T-helper 2 cell treated with Interferon-gamma antibody and Interleukin-4, amounts not matched to agents 100 ng/mL and 5 ng/mL, for 36 hours (primary cell): Measurements from ENCODE around the gene C10orf90. TPM values are rescaled to one million over a fixed set of nuclear protein-coding genes. Genes with fewer than 3 reads are reported as not detected.

ENCODE experiments used
- intact Hi-C: fragments of 100-400 bp; cut with micrococcal nuclease; formaldehyde crosslinking; loops from one replicate; pipeline ENCODE4 v1.15.1; 2023
- total RNA-seq: library from RNA; stranded (reverse); gene quantifications from 2 replicates; pipeline ENCODE4 v1.2.3, GENCODE V29; 2022

C10orf90 gene
- not detected in 2 replicates for total RNA-seq

- intact Hi-C loops: no loop called here
Observed at GRCh38 chr10:126670056-126670894, at the start of gene C10orf90. C10orf90 (minus strand) TSS chr10:126670693; CDS start chr10:126670480, 213 bp downstream.

DNA sequence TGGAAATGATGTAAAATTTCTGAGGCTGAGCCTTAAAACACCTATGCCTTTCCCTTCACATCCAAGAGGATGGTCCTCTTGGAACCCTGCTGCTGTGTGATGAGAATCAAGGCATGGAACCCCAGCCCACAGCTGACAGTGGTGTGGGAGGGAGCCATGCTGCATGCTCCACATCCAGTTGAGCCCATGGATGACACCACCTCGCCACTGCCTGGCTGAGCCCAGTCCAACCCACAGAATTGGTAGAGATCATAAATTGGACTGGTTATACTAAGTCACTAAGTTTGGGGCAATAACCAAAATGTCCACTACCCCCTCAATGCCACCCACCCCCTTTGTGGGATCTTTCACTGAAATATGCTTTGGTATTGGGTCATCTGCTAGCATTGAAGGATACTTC, 45.9 kb upstream of the C10orf90 start:
- intact Hi-C loops: no loop called here

- intact Hi-C loops: no loop called here
Observed at GRCh38 chr10:126713594-126713993, 43.1 kb upstream of the C10orf90 start.

- intact Hi-C loops: no loop called here
Observed at GRCh38 chr10:126712681-126713080, 42.2 kb upstream of the C10orf90 start.

- intact Hi-C loops: no loop called here
Observed at GRCh38 chr10:126705951-126706565, 35.6 kb upstream of the C10orf90 start.

- intact Hi-C loops: no loop called here
Observed at GRCh38 chr10:126705131-126705530, 34.6 kb upstream of the C10orf90 start.

- intact Hi-C loops: no loop called here
Observed at GRCh38 chr10:126704649-126705048, 34.2 kb upstream of the C10orf90 start.

GRCh38 chr10:126702181-126702580, 31.7 kb upstream of the C10orf90 start:
- intact Hi-C loops: no loop called here

DNA sequence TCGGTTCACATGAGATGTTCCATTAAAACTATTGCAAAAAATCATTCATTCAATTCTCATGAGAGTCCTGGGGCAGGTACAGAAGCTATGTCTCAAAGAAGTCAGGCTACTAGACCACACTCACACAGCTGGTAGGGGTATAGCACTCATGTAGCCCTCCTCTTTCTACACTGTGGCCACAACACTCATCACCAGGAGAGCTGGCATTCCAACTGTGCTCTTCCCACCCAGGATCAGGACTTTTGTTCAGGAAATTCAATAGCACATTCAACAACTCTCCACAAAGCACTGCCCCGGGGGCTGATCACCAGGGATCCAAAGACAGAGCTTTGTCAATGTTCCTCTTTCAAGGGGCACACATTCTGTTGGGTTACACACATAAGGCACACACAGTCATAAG, 31.0 kb upstream of the C10orf90 start:
- intact Hi-C loops: no loop called here

GRCh38 chr10:126696684-126697083, 26.2 kb upstream of the C10orf90 start:
- intact Hi-C loops: no loop called here

DNA sequence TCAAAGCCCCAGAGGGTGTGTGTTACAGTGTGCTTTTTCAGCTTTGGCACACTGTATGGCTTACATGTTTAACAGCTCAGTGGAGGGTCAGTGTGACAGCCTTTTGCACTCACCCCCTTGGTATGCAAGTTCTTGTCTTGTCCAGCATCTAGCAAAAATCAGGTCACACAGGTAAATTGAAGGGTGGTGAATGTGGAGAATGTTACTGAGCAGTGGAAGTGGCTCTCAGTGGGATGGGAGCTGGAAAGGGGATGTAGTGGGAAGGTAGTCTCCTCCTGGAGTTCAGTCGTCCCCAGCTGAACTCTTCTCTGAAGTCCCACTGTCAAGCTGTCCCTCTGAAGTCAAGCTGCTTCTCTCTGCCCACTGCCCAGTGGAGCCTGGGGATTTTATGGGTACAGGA, 21.0 kb upstream of the C10orf90 start:
- intact Hi-C loops: no loop called here

GRCh38 chr10:126690534-126690933, 20.0 kb upstream of the C10orf90 start:
- intact Hi-C loops: no loop called here

GRCh38 chr10:126689461-126689994, 19.0 kb upstream of the C10orf90 start:
- intact Hi-C loops: no loop called here

- intact Hi-C loops: no loop called here
Observed at GRCh38 chr10:126687121-126687606, 16.7 kb upstream of the C10orf90 start.

DNA sequence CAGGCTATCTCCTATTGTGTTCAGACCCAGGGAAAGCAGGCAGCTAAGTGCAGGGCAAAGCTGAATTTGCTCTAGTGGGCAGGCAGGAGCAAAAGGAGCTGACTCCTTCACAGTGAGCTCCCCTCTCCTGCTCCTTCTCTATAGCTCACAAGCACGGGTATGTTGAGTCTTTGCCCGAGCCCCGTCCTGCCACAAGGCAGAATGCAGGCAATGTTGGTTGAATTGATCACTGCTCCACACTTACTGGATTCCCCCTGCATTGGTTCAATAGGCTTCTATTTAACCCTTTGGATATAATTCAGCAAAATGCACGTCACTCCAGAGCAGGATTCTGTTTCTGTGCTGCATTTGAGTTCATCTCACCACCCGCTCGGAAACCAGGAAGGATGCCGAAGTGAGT, 16.2 kb upstream of the C10orf90 start:
- intact Hi-C loops: no loop called here

DNA sequence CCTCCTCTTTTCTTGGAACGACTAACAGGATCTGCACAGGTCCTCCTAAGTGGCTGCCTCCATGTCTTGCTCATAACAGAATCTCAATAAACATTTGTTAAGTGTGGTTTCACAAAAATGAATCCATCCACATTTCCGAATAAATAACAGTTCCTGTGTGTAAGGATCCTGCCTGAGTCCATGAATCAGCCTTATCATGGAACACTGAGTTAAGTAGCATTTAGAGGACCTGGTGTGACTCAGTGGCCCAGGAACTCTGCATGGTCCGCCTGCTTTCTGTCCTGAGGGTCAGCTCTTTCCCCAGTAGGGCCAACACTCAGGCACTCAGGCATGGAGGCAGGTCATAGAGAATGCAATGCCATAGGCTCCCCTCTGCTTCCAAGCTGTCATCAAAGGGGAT, 15.8 kb upstream of the C10orf90 start:
- intact Hi-C loops: no loop called here

DNA sequence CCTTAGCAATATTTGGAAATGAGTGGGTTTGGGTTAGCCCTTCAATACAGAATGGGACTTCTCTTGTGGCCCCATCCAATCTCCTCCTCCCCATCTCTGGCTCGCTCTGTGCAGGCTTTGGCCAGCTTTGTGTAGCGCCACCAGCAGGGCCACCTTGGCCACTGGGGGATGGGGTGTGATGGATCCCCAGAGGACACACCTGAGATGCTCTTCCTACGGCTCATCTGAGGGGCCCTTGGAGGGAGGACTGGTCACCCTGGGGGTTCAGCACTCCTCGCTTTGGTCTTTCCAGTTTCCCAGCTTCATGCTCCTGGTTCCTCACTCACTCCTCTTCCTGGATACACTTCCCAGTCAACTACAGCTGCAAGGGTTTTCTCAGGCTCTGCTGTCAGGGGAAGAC, 15.3 kb upstream of the C10orf90 start:
- intact Hi-C loops: no loop called here

DNA sequence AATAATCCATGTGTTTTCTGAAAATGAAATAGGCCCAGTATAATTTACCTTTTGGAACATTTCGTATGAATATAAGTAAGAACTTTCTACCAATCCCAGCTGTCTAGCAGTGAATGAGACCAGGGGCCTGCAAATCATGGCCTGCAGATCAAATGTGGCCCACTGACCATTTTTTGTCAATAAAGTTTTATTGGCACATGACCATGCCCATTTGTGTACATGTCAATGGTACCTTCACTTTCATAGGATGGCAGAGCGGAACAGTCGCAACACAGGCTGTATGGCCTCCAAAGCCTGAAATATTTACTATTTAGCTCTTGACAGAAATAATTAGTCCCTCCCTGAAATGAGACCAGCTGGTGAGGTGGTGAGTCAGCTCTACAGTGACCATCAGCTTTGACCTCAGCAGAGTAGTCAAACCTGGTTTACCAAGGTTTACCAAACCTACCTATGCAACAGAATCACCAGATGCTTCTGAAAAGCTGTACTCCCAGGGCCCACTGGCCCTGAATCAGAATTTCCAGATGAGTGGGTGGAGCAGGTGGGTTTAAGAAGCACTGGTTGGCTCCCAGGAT, 13.8 kb upstream of the C10orf90 start:
- intact Hi-C loops: no loop called here

DNA sequence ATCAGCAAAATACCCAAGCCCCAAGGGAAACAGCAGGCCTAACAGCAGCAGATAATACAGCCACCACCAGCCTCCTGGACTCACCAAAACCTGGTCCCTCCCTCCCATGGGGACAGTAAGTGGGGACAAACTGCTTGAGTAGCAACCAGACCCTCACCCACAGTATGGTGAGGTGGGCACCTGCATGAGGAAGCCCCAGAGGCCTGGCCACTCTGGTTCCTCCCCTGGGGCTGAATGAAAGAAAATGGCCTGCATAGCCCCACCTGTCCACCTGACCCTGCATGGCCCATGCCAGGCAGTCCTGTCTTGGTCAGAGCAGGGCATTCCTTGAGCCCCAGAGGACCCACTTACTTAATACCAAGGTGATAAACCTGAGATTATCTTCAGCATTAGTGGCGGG, 13.0 kb upstream of the C10orf90 start:
- intact Hi-C loops: no loop called here

GRCh38 chr10:126675656-126676438, 5.4 kb upstream of the C10orf90 start:
- intact Hi-C loops: no loop called here
